Muscle of leg (tissue), 11 donors: ENCODE results near the gene TTC24. TPM values are rescaled to one million over a fixed set of nuclear protein-coding genes. Genes with fewer than 3 reads are reported as not detected.

Experiments used
- DNase-seq: peaks from one replicate; pipeline ENCODE4 v3.0.0; 2013
- H3K27ac ChIP-seq: one replicate; pipeline ENCODE4 v1.5.1; 2013; ENCODE audit warnings: mild to moderate bottlenecking, low read length, control low read depth
- H3K27me3 ChIP-seq: one replicate; pipeline ENCODE4 v1.6.1; 2013; ENCODE audit warnings: low read length; ENCODE audit not compliant: control insufficient read depth, insufficient read depth
- H3K36me3 ChIP-seq: one replicate; pipeline ENCODE4 v1.6.1; 2013; ENCODE audit warnings: low read length; ENCODE audit not compliant: control insufficient read depth, insufficient read depth
- H3K4me1 ChIP-seq: one replicate; pipeline ENCODE4 v1.6.1; 2013; ENCODE audit warnings: low read length; ENCODE audit not compliant: control insufficient read depth, insufficient read depth
- H3K4me3 ChIP-seq: one replicate; pipeline ENCODE4 v1.5.1; 2013; ENCODE audit warnings: low read length, control low read depth
- H3K9me3 ChIP-seq: replicated peaks from 2 replicates; pipeline ENCODE4 v1.6.1; 2013; ENCODE audit warnings: low read depth, low read length; ENCODE audit not compliant: control insufficient read depth
- WGBS: methylation state at CpG from one replicate; pipeline ENCODE4 v1.1.5; 2013; ENCODE audit warnings: missing lambda C conversion rate; ENCODE audit not compliant: insufficient coverage; 5-methylcytosine and 5-hydroxymethylcytosine counted together
- polyA plus RNA-seq, 8 donors: library from polyadenylated mRNA; unstranded; fragments of 120-200 nt; gene quantifications; one replicate each; pipeline versions ENCODE4 v1.2.1 to v1.2.3, GENCODE V29; 2013; ENCODE audit warnings: inconsistent platforms in 1 of 8, low replicate concordance in 1 of 8; ENCODE audit not compliant: insufficient read length in 8 of 8, insufficient read depth in 1 of 8
- total RNA-seq: library from RNA; stranded (reverse); fragments of 120-200 nt; gene quantifications from one replicate; pipeline ENCODE4 v1.2.4, GENCODE V29; 2013

Gene TTC24
- total and polyA plus RNA-seq, 9 donors: 0.05 to 0.61 (median 0.20) TPM

- DNase-seq: no peak
- H3K4me3 ChIP-seq: no peak overlapping the region
- no peak overlapping the region for H3K27ac ChIP-seq
- no peaks in the 10 kb centered on the region for H3K9me3 ChIP-seq
- H3K27me3 ChIP-seq: no peaks in the 10 kb centered on the region
- H3K36me3 ChIP-seq: peaks cover 41% of the 10 kb centered on the region
- no peaks in the 10 kb centered on the region for H3K4me1 ChIP-seq
- WGBS: 100% methylated on average over 1 of the region's 1 CpG
Measured at GRCh38 chr1:156543066-156543465, 36.5 kb upstream of the TTC24 start.

GRCh38 chr1:156544592-156545102, 34.9 kb upstream of the TTC24 start:
- 90% methylated on average over 3 of the region's 3 CpGs for WGBS
- Histone ChIP-seq H3K27ac (no peak overlapping the region), H3K27me3 (no peaks in the 10 kb centered on the region)

GRCh38 chr1:156546267-156546666, 33.3 kb upstream of the TTC24 start:
- Histone ChIP-seq H3K4me1 (no peaks in the 10 kb centered on the region), H3K27me3 (no peaks in the 10 kb centered on the region), H3K27ac (no peak overlapping the region), H3K36me3 (peaks cover 36% of the 10 kb centered on the region), H3K9me3 (no peaks in the 10 kb centered on the region), H3K4me3 (no peak overlapping the region)
- no peak for DNase-seq
- 75% methylated on average over 1 of the region's 3 CpGs for WGBS

More at GRCh38 chr1:156544592-156545102, 34.9 kb upstream of the TTC24 start:
- no peaks in the 10 kb centered on the region for H3K4me1 ChIP-seq
- peaks cover 35% of the 10 kb centered on the region for H3K36me3 ChIP-seq
- no peaks in the 10 kb centered on the region for H3K9me3 ChIP-seq
- DNase-seq: no peak
- no peak overlapping the region for H3K4me3 ChIP-seq

GRCh38 chr1:156547434-156547833, 32.1 kb upstream of the TTC24 start:
- Histone ChIP-seq H3K27ac (no peak overlapping the region), H3K9me3 (no peaks in the 10 kb centered on the region), H3K36me3 (peaks cover 46% of the 10 kb centered on the region), H3K27me3 (no peaks in the 10 kb centered on the region), H3K4me1 (no peaks in the 10 kb centered on the region), H3K4me3 (no peak overlapping the region)
- DNase-seq: no peak
- 100% methylated on average over 1 of the region's 4 CpGs for WGBS

GRCh38 chr1:156547982-156548381, 31.5 kb upstream of the TTC24 start:
- Histone ChIP-seq H3K27me3 (no peaks in the 10 kb centered on the region), H3K9me3 (no peaks in the 10 kb centered on the region), H3K4me1 (no peaks in the 10 kb centered on the region), H3K4me3 (no peak overlapping the region), H3K36me3 (peaks cover 46% of the 10 kb centered on the region), H3K27ac (no peak overlapping the region)
- no peak for DNase-seq
- 73% methylated on average over 6 of the region's 9 CpGs for WGBS

GRCh38 chr1:156549390-156549789, 30.1 kb upstream of the TTC24 start:
- no peaks in the 10 kb centered on the region for H3K27me3 ChIP-seq
- peaks cover 36% of the 10 kb centered on the region for H3K36me3 ChIP-seq
- no peak overlapping the region for H3K4me3 ChIP-seq
- H3K4me1 ChIP-seq: no peaks in the 10 kb centered on the region
- DNase-seq: no peak
- H3K9me3 ChIP-seq: no peaks in the 10 kb centered on the region
- no peak overlapping the region for H3K27ac ChIP-seq
- 72% methylated on average over 2 of the region's 2 CpGs for WGBS

- peaks cover 36% of the 10 kb centered on the region for H3K36me3 ChIP-seq
- WGBS: 83% methylated on average over 1 of the region's 1 CpG
- no peak overlapping the region for H3K4me3 ChIP-seq
- DNase-seq: no peak
- no peaks in the 10 kb centered on the region for H3K4me1 ChIP-seq
- no peaks in the 10 kb centered on the region for H3K27me3 ChIP-seq
- H3K9me3 ChIP-seq: no peaks in the 10 kb centered on the region
- H3K27ac ChIP-seq: no peak overlapping the region
Measured at GRCh38 chr1:156549831-156550230, 29.7 kb upstream of the TTC24 start.

GRCh38 chr1:156550346-156550745, 29.2 kb upstream of the TTC24 start:
- H3K36me3 ChIP-seq: peaks cover 36% of the 10 kb centered on the region
- no peaks in the 10 kb centered on the region for H3K4me1 ChIP-seq
- no peaks in the 10 kb centered on the region for H3K9me3 ChIP-seq
- no peak for DNase-seq
- no peaks in the 10 kb centered on the region for H3K27me3 ChIP-seq
- 83% methylated on average over 4 of the region's 5 CpGs for WGBS
- no peak overlapping the region for H3K27ac ChIP-seq
- no peak overlapping the region for H3K4me3 ChIP-seq

- Histone ChIP-seq H3K36me3 (peaks cover 41% of the 10 kb centered on the region), H3K27me3 (no peaks in the 10 kb centered on the region), H3K9me3 (no peaks in the 10 kb centered on the region), H3K4me1 (no peaks in the 10 kb centered on the region), H3K4me3 (no peak overlapping the region), H3K27ac (no peak overlapping the region)
- no peak for DNase-seq
- WGBS: 100% methylated on average over 1 of the region's 3 CpGs
Measured at GRCh38 chr1:156551066-156551643, 28.4 kb upstream of the TTC24 start.

GRCh38 chr1:156551869-156552268, 27.7 kb upstream of the TTC24 start:
- no peaks in the 10 kb centered on the region for H3K9me3 ChIP-seq
- peaks cover 40% of the 10 kb centered on the region for H3K36me3 ChIP-seq
- H3K4me1 ChIP-seq: no peaks in the 10 kb centered on the region
- no peak overlapping the region for H3K4me3 ChIP-seq
- WGBS: 87% methylated on average over 4 of the region's 6 CpGs
- no peak for DNase-seq
- no peaks in the 10 kb centered on the region for H3K27me3 ChIP-seq
- no peak overlapping the region for H3K27ac ChIP-seq

- Histone ChIP-seq H3K9me3 (no peaks in the 10 kb centered on the region), H3K27me3 (no peaks in the 10 kb centered on the region), H3K27ac (no peak overlapping the region), H3K4me1 (no peaks in the 10 kb centered on the region), H3K4me3 (no peak overlapping the region), H3K36me3 (peaks cover 38% of the 10 kb centered on the region)
- 50% methylated on average over 2 of the region's 5 CpGs for WGBS
- no peak for DNase-seq
Measured at GRCh38 chr1:156552518-156552917, 27.0 kb upstream of the TTC24 start.
